Stimulated activated CD8-positive, alpha-beta memory T cell treated with anti-CD3 and anti-CD28 coated beads, Interleukin-15, amount 100 ng/mL, for 4 hours (primary cell): Measurements from ENCODE around the gene CRTC3.
"Not testable (repeated sequence)": the region's sequence is repeated elsewhere in the genome, so short reads cannot be mapped to it uniquely, and the experiment has no call there.

Source experiments
- DNase-seq, 2 donors: peaks; one replicate each; pipeline ENCODE4 v3.0.0-alpha.2; 2020; ENCODE audit warnings: low read depth in 2 of 2

CRTC3 gene

DNA sequence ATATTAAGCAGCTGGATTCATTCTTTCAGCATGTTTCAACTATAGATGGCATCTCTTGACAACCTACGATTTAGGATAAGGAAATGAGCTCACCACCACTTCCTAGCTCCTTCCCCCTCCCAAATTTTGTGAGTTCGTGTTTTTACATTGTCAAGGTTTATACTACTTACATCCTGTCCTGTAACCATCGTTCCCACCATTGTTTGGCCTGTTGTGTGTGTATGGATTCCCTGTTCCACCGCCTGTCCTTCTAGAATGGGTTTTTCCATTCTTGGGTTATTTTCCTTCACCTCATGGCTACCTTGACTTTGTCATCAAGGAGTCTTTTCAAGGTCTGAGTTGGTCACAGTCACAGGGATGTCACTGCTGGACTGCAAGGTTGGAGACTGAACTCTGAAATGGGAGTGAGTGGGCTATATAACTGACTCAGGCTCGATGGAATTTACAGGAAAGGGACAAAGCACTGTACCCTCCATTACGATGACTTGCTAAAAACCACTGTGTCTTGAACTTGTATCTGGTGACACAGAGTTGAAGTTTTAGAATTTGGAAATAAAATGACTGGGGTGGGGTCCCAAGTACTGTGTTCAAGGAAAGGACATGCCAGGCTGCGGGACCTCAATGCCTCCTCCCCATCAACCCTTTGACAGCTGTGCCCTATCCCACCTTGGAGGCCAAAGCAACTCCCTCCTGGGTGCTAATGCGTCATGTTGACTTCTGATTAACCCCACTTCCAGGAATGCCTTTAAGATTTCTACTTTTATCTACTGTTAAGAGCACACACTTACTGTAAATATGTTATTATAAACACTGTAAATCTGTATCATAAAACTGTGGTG, 120.6 kb downstream of the CRTC3 start:
- no peak for DNase-seq

DNA sequence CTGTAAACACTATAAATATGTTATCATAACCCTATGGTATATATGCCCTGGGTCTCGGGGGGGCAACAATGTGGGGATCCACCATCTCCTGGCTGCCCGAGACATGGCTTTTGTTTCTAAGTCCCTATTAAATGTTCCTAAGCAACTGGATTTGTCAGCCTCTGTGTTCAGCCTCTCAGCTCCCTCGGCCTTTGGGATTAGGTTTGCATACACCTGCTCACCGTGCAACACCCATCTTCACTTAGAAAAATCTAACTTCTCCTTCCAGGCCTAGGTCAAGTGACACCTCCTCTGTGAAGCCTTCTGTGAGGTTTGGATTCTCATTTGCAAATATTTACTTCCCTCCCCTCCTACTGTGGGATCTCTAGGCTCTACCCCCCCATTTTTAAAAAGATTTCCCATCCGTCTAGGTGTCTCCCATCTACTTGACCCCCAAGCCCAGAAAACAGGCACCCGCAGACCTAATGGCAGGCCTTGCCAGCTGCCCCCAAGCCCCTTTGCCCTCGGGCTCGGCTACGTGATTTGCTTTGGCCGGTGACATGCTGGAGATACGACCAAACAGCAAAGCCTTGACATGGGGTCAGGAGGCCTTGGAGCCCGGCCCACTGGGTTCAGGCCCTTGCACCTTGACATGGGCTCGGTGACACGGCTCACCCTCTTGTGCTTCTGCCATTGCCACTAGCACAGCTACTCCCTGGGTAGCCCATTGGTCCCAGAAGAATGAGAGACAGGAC, 121.4 kb downstream of the CRTC3 start:
- DNase-seq = no peak

DNA sequence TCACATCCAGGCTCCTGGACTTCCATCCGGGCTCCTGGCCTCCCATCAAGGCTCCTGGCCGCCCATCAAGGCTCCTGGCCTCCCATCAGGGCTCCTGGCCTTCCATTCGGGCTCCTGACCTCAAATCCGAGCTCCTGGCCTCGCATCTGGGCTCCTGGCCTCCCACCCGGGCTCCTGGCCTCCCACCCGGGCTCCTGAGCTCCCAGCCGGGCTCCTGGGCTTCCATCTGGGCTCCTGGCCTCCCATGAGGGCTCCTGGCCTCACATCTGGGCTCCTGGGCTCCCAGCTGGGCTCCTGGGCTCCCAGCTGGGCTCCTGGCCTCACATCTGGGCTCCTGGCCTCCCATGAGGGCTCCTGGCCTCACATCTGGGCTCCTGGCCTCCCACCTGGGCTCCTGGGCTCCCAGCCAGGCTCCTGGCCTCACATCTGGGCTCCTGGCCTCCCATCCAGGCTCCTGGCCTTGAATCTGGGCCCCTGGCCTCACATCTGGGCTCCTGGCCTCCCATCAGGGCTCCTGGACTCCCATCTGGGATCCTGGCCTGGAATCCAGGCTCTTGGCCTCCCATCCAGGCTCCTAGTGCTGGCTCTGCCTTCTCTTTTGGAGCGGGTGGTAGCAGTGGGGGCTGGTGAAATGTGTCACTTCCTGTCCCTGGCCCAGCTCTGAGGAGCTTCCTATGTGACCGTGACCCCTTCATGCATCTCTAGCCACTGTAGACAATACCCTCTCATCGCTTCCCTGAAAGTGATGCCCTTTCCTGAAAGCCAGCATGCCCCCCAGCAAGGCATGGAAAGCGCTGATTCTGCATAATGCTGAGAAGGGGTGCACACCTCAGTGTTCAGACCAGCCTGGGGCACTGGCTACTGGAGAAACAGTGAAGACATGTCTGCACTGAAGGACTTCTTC, 124.8 kb downstream of the CRTC3 start:
- no peak for DNase-seq

DNA sequence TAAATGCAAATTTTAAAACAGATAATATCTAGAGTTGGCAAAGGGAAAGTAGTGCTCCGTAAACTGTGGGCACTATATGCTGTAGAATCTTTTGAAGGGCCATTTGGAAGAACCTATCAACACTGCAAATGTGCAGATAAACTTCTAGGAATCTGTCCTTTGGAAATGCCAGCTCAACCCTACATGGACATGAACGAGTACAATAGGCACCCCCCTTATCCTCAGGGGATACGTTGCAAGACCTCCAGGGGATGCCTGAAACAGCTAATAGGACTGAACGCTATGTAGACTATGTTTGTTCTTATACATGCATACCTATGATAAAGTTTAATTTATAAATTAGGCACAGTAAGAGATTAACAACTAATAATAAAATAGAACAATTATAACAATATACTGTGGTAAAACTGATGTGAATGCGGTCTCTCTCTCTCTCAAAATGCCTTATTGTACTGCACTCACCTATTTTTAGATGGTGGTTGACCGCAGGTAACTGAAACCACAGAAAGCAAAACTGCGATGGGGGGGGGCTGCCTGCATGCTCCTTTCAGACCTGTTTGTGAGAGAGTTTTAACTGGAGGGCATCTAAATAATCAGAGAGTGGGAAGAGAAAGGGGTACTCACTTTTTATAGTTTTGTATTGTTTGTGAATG, 127.9 kb downstream of the CRTC3 start:
- DNase-seq = peak; percentile 27 to 68

DNA sequence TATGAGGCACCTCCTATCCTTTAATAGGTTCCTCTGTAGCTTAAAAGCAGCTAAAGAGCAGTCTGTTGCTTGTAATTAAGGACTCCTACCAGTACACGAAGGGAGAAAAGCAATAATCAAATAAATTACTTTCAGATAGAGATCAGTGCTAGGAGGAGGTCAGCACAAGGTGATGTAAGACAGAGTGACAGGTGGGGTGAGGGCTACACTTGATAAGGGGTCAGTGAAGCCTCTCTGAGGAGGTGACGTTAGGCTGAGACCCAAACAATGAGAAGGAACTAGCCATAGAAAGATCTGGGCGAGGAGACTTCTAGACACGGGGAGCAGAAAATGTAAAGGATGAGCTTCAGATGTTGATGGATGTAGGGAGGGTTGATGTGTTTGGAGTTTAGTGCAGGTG, 129.8 kb downstream of the CRTC3 start:
- DNase-seq = no peak

DNA sequence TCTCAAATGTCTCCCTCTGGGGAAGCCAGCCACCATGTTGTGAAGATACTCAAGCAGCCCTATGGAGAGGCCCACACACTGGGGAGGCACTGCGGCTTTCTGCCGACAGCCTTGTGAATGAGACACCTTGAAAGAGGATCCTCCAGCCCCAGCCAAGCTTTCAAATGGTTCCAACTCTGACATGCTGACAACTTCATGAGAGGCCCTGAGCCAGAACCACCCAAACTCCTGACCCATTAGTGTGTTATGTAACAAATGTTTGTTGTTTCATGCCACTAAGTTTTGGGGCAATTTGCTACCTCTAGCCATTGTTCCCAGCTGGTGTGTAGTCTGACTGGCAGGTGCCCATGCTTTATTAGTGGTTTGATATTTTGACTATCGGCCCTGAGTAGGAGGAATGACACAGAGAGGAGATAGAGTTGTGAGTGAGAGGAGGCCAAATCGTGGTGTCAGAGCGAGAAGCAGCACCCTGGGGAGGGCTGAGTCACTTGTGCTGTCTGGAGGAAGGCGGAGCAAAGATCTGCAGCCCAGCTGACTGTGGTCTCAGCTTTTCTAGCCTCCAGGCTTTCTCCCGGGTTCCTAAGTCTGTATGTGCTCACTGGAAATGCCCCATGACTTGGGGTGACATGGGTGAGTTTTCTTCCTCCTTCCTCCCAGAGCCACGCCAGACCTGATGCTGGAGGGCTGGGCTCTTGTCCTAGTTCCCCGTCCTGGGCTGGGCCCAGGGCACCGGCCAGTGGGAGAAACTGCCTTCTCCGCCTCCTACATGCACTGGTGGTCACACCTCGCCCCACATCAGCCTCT, 130.7 kb downstream of the CRTC3 start:
- peak; percentile 44 to 66 for DNase-seq

DNA sequence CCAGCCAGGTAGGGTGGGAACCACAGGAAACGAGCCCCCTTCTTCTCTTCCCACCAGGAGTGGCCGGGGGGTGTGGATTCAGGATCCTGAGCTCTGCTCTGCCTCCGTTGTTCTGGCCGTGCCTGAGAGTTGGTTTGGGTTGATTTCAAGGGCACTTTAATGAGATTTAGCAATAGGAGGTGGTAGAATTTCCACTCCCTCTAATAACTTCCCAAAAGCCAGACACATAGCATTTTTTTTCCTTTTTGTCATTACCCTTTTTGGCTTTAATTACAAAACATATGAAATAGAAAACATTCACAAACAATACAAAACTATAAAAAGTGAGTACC, 131.2 kb downstream of the CRTC3 start:
- DNase-seq = not testable (repeated sequence)

DNA sequence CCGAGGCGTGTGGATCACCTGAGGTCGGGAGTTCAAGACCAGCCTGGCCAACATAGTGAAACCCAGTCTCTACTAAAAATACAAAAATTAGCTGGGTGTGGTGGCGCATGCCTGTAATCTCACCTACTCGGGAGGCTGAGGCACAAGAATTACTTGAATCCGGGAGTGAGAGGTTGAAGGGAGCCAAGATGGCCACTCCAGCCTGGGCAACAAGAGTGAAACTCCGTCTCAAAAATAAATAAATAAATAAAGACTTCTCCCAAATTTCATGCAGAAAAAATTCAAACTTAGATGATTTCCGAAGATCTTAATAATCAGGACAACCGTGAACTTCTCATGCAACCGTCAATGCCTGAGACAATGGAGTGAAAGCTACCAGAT, 134.3 kb downstream of the CRTC3 start:
- not testable (repeated sequence) for DNase-seq

DNA sequence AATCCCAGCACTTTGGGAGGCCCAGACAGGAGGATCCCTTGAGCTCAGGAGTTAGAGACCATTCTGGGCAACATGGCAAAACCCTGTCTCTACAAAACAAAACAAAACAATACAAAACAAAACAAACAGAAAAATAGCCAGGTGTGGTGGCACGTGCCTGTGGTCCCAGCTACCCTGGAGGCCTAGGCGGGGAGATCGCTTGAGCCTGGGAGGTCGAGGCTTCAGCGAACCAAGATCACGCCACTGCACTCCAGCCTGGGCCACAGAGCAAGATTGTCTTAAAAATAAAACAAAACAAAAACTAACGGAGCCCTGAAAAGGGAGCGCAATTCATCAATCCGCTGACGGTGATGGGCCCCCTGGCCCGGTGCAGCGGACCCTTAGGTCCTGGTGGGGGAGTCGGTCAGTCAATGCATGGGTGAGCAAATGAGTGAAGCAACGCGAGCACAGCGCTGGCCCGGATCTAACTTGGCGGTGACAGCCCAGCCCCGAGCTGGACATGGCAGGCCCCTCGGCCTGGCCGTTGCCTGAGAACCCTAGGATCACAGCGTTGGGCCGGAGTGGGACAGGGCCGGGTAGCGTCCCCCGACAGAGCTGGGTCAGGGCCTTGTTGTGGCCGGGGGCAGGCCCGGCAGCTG, 135.0 kb downstream of the CRTC3 start:
- DNase-seq = no peak

DNA sequence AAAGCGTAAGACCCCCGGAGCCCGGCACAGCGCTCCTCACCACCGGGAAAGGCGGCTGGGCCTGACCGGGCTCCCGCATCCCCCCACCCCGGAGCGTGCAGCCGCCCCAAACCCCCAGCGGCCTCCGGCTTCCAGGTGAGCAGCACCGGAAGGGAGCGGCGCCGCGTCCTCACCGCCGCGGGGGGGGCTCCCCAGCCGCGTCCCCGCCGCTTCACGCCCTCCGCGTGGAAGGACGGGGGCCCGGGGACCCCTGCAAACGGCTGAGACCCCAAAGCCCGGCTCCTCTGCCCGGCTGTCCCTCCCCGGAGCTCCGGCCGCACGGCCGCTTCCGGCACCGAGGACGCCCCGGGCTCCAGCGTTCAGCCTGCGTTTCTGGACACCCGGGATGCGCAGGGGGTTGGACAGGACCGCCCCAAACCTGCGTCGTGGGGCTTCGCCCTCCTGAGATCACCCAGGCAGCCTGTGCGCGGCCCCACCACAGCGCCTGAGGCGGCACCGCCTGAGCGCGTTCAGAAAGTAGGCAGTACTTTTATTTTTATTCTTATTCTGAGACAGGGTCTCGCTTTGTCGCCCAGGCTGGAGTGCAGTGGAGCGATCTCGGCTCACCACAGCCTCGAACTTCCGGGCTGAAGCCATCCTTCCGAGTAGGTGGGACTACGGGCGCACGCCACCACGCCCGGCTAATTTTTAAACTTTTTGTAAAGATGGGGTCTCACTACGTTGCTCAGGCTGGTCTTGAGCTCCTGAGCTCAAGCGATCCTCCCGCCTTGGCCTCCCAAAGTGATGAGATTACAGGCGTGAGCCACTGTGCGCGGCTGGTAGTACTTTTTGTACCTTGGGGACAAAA, 135.8 kb downstream of the CRTC3 start:
- DNase-seq = no peak

DNA sequence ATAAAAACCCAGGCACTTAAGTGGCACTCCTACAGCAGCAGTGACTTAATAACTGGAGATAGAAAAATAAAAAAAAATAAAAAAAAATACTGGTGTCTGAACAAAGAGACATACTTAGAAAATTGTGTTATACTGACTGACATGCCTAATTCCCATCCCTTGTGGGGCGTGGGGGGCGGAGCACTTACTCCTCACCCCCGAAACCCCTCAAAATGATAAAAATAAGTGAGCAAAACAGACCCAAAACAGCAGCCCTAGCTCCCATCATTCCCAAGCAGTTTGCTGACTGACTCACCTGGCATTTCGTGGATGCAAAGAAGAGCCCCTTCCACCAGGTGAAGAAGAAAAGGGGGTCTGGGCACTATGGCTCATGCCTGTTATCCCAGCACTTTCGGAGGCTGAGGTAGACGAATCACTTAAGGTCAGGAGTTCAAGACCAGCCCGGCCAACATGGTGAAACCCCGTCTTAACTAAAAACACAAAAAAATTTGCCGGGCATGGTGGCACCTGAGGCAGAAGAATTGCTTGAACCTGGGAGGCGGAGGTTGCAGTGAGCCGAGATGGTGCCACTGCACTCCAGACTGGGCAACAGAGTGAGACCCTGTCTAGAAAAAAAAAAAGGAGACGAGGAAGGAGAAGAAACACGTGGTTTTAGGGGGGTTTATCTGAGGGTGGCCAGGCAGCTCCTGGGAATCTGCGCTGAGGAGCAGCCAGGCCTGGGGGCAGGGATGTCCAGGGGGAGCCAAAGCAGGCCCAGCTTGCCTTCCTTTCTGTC, 136.6 kb downstream of the CRTC3 start:
- no peak for DNase-seq

DNA sequence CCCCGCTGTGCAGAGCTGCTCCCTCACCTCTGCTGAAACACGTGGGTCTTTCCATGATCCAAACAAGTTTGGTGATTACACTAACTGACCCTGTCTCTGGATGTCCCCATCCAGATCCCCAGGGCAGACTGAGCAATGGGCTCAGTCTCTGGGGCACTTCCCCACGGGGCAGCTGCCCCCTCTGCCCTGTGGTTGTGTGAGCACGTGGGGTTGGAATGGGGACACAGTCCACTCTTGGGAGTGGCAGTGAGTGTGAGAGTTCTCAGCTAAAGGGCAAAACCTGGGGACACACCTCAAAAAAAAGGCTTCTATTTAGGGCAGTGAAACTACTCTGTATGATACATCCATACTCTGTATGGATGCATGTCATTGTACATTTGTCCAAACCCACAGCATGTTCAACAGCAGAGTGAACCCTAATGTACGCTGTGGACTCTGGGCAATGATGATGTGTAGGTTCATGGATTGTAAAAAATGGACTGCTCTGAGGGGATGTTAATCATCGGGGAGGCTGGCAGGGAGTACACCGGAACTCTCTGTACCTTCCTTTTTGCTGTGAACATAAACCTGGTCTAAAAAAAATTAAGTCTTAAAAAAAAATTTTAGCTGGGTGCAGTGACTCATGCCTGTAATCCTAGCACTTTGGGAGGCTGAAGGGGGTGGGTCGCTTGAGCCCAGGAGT, 137.5 kb downstream of the CRTC3 start:
- DNase-seq = no peak

DNA sequence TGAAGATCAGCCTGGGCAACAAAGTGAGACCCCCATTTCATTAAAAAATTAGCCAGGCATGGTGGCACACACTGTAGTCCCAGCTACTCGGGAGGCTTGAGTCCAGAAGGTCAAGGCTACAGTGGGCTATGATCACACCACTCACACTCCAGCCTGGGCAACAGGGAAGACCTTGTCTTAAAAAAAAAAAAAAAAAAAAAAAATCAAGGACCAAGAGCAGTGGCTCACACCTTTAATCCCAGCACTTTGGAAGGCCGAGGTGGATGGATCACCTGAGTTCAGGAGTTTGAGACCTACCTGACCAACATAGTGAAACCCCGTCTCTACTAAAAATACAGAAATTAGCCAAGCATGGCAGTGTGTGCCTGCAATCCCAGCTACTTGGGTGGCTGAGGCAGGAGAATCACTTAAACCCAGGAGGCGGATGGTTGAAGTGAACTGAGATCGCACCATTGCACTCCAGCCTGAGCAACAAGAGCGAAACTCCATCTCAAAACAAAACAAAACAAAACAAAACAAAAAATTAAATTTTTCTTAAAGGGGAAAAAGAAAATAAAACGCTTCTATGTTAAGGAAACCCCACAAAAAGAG, 138.1 kb downstream of the CRTC3 start:
- DNase-seq = not testable (repeated sequence)

DNA sequence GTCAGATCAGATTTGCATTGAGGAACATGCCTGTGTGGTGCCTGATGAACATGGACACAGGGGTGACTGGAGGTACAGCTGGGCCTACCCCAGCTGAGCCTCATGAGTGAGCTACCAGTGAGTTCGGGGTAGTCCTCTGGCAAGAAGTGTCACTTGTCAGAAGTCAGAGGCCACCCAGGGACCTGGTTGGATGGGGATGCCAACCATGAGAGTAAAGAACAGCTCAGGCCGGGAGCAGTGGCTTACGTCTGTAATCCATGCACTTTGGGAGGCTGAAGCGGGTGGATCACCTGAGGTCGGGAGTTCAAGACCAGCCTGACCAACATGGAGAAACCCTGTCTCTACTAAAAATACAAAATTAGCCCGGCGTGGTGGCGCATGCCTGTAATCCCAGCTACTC, 140.9 kb downstream of the CRTC3 start:
- DNase-seq = not testable (repeated sequence)

DNA sequence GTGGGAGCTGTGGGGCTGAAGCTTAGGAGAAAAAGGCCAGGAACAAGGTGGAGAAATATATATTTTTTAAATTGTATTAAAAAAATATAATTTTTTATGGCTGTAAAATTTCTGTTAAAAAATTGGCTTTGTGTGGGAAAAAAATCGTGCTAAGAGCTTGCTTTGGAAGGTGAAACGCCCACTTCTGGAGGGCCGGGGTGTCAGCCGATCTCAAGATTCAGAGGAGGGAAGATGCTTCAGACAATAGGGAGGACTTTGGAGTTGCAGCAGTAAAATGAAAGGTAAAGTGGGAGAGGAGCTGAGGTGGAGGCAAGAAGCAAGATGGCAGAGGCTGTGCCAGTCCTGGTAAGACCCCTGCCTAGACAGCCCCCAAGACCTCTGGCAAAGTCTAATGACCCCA, 141.5 kb downstream of the CRTC3 start:
- no peak for DNase-seq

DNA sequence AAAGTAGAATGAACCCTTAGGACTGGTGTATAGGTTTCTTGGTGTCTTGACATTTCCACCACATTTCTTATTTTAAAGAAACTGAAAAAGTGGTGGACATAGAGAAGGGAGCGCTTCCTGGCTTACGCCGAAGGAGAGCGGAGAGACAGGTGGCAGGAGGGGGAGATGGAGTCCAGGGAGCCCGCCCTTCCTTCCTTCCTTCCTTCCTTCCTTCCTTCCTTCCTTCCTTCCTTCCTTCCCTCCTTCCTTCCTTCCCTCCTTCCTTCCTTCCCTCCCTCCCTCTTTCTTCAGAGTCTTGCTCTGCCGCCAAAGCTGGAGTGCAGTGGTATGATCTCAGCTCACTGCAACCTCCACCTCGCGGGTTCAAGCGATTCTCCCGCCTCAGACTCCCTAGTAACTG, 143.6 kb downstream of the CRTC3 start:
- DNase-seq = not testable (repeated sequence)

DNA sequence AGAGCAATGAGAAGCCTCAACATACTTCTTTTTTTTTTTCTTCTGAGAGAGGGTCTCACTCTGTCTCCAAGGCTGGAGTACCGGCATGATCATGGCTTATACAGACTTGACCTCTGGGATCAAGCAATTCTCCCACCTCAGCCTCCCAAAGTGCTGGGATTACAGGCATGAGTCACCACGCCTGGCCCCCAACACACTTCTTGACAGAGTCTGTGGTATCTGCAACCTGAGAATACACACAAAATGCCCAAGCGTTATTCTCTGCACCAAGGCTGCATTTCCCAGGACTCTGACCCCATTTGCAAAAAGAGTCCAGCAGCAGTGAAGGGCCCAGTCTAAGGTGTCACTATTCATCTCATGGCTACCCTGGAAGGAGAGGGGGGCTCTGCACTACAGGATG, 144.8 kb downstream of the CRTC3 start:
- DNase-seq = no peak

DNA sequence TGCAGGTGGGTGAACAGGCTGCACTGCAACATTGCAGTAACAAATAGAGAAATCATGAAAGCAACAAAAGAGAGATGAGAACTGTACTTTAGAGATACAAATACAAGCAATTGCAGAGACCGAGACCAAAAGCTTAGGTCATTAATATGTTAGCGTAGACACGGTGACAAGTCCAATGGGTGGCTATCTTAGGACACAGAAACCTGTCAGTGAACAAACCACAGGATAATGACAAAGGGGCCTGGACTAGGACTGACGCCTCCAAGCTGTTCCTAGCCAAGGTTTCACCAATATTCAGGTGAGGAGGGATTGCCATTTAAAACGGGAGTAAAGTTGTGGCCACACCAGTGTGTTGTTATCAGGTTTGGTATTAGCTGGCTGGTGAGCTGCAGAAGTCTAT, 145.7 kb downstream of the CRTC3 start:
- no peak for DNase-seq
